Endothelial cell of umbilical vein (primary cell): ENCODE measurements around the gene TOLLIP. TPM values are rescaled to one million over a fixed set of nuclear protein-coding genes. Genes with fewer than 3 reads are reported as not detected.

ENCODE experiments used
- BruUV-seq: library from RNA; stranded (reverse); fragments of 400-500 nt; replicated peaks from 2 replicates; lab custom pipeline; 2021; lab: Mats Ljungman, UMichigan
- CTCF ChIA-PET: fragments of 300-600, 350-600 bp; sonication (Branson Sonifier 250); formaldehyde crosslinking; loops from one replicate; lab custom pipeline; 2021; ENCODE audit warnings: antibody characterized with exemption, inconsistent platforms; lab: Charles Lee
- POLR2A ChIA-PET: fragments of 300-600, 350-600 bp; sonication (Branson Sonifier 250); formaldehyde crosslinking; loops from one replicate; lab custom pipeline; 2021; ENCODE audit warnings: antibody characterized with exemption, inconsistent platforms; lab: Charles Lee
- DNase-seq: peaks from one replicate; pipeline ENCODE4 v3.0.0-alpha.2; 2011; ENCODE audit warnings: low read depth, low spot score
- FAIRE-seq: peaks from 2 replicates; lab custom pipeline; 2011; peaks lifted over from hg19 to GRCh38; lab: Jason Lieb, UNC
- H2AFZ ChIP-seq: 2 replicates; pipeline ENCODE4 v1.6.0; 2012; ENCODE audit warnings: low read depth, low read length, control low read depth, inconsistent platforms
- H3K27ac ChIP-seq: 2 replicates; pipeline ENCODE4 v1.5.1; 2011; ENCODE audit warnings: low read depth, mild to moderate bottlenecking, control low read depth, low read length, moderate library complexity; ENCODE audit not compliant: insufficient read depth
- H3K27me3 ChIP-seq, 2 experiments: 2 replicates each; pipeline versions ENCODE4 v1.6.0 to v1.6.1; 2011; ENCODE audit warnings: low read length in 2 of 2, mixed read lengths in 1 of 2; ENCODE audit not compliant: control insufficient read depth in 2 of 2, insufficient read depth in 2 of 2
- H3K36me3 ChIP-seq, 2 experiments: 2 replicates in 1 of 2; 3 replicates in 1 of 2; pipeline ENCODE4 v1.5.1; 2011; ENCODE audit warnings: low read length in 2 of 2, mild to moderate bottlenecking in 1 of 2, moderate library complexity in 1 of 2; ENCODE audit not compliant: control insufficient read depth in 2 of 2, insufficient read depth in 2 of 2; ENCODE audit errors: extremely low read depth in 1 of 2
- H3K4me1 ChIP-seq: 3 replicates; pipeline ENCODE4 v1.5.1; 2011; ENCODE audit warnings: mild to moderate bottlenecking, low read length; ENCODE audit not compliant: control insufficient read depth, insufficient read depth; ENCODE audit errors: extremely low read depth
- H3K4me2 ChIP-seq: 2 replicates; pipeline ENCODE4 v1.6.1; 2011; ENCODE audit warnings: low read length, control low read depth, mixed read lengths; ENCODE audit not compliant: insufficient read depth
- H3K4me3 ChIP-seq, 3 experiments: fragments of 200-600 bp in 1 of 3; sonication (generic), shearing (Covaris generic) in 1 of 3; replicated peaks in 1 of 3; 2 replicates each; pipeline ENCODE4 v1.5.1; 2011 to 2016; ENCODE audit warnings: control low read depth in 3 of 3, low read length in 3 of 3, mild to moderate bottlenecking in 2 of 3, inconsistent platforms in 1 of 3, low read depth in 1 of 3, moderate library complexity in 1 of 3; ENCODE audit not compliant: insufficient read depth in 1 of 3
- H3K79me2 ChIP-seq: 2 replicates; pipeline ENCODE4 v1.6.0; 2012; ENCODE audit warnings: low read length, inconsistent platforms; ENCODE audit not compliant: control insufficient read depth, insufficient read depth
- H3K9ac ChIP-seq: replicated peaks from 2 replicates; pipeline ENCODE3; 2011; ENCODE audit warnings: low read length, control low read depth; ENCODE audit not compliant: insufficient read depth; ENCODE audit errors: extremely low read depth
- H3K9me1 ChIP-seq: replicated peaks from 3 replicates; pipeline ENCODE4 v1.6.0; 2011; ENCODE audit warnings: mild to moderate bottlenecking, low read length; ENCODE audit not compliant: control insufficient read depth, insufficient read depth; ENCODE audit errors: extremely low read depth
- H3K9me3 ChIP-seq: replicated peaks from 2 replicates; pipeline ENCODE4 v1.5.1; 2012; ENCODE audit warnings: low read length, inconsistent platforms; ENCODE audit not compliant: control insufficient read depth, insufficient read depth
- H4K20me1 ChIP-seq: replicated peaks from 2 replicates; pipeline ENCODE3; 2011; ENCODE audit warnings: mild to moderate bottlenecking, low read length; ENCODE audit not compliant: control insufficient read depth, insufficient read depth; ENCODE audit errors: extremely low read depth
- EZH2 ChIP-seq: IDR thresholded peaks from 2 replicates; pipeline ENCODE4 v1.6.1; 2012; ENCODE audit warnings: borderline replicate concordance, low read depth, mild to moderate bottlenecking, moderate library complexity, low read length, inconsistent platforms; ENCODE audit not compliant: severe bottlenecking
- FOS ChIP-seq: IDR thresholded peaks from 2 replicates; pipeline ENCODE4 v1.6.1; 2011; ENCODE audit warnings: mild to moderate bottlenecking, low read length, moderate library complexity, borderline replicate concordance; ENCODE audit not compliant: insufficient read depth
- GATA2 ChIP-seq: IDR thresholded peaks from 2 replicates; pipeline ENCODE4 v1.7.0; 2011; ENCODE audit warnings: low read depth, mild to moderate bottlenecking, moderate library complexity, mixed read lengths, low read length; ENCODE audit not compliant: insufficient read length, insufficient read depth
- JUN ChIP-seq: IDR thresholded peaks from 2 replicates; pipeline ENCODE4 v1.6.1; 2011; ENCODE audit warnings: borderline replicate concordance, low read depth; ENCODE audit not compliant: insufficient read length, insufficient read depth
- MYC ChIP-seq: IDR thresholded peaks from one replicate; pipeline ENCODE4 v1.6.1; 2011; ENCODE audit warnings: mild to moderate bottlenecking, low read depth, low read length
- POLR2A ChIP-seq: IDR thresholded peaks from 2 replicates; pipeline ENCODE4 v1.6.1; 2012; ENCODE audit warnings: low read depth, mild to moderate bottlenecking, control low read depth, low read length
- POLR2AphosphoS5 ChIP-seq: IDR thresholded peaks from 2 replicates; pipeline ENCODE4 v1.6.1; 2012; ENCODE audit warnings: low read depth, mild to moderate bottlenecking, control low read depth, low read length, moderate library complexity; ENCODE audit not compliant: insufficient read depth
- dilution Hi-C: fragments of 300-500 bp; cut with MboI; formaldehyde crosslinking; loops from one replicate; pipeline ENCODE4 v1.15.0; 2019; ENCODE audit warnings: low sequenced_read_pairs; ENCODE audit not compliant: extremely low pct_ligation_motif_present
- intact Hi-C: fragments of 100-400 bp; cut with micrococcal nuclease; formaldehyde crosslinking; loops from one replicate; pipeline ENCODE4 v1.10.0; 2022
- polyA plus RNA-seq, 4 experiments: library from polyadenylated mRNA; depleted of rRNA in 3 of 4; stranded (reverse) in 3 of 4; unstranded in 1 of 4; fragments of >200 nt; gene quantifications; 2 replicates each; pipeline versions ENCODE4 v1.2.1 to v1.2.3, GENCODE V29; 2011 to 2012; ENCODE audit warnings: missing spikeins in 1 of 4
- total RNA-seq: library from RNA; stranded (reverse); gene quantifications from 2 replicates; pipeline ENCODE4 v1.2.3, GENCODE V29; 2021
- TF ChIP-seq, protein P1 (sequence below): IDR thresholded peaks from 2 replicates; pipeline ENCODE4 v1.6.1; 2011; ENCODE audit not compliant: insufficient read depth, insufficient read length
- TF ChIP-seq, protein P2 (sequence below), 2 donors: IDR thresholded peaks; 1 replicate in 1 of 2; 2 replicates in 1 of 2; pipeline ENCODE4 v1.5.1; 2011; ENCODE audit warnings: low read length in 2 of 2, mild to moderate bottlenecking in 2 of 2, moderate library complexity in 2 of 2, control low read depth in 1 of 2, inconsistent platforms in 1 of 2, low read depth in 1 of 2; ENCODE audit not compliant: insufficient read depth in 1 of 2; ENCODE audit errors: extremely low read depth in 1 of 2

TOLLIP gene
- total and polyA plus RNA-seq, 2 donors (not counting 3 experiments of a cell fraction or from before 2014, with no cell fraction given) = 49.6 to 64.8 TPM

GRCh38 chr11:1272531-1272930, 36.9 kb downstream of the TOLLIP start:
- Histone ChIP-seq H3K36me3 (peaks cover 0 to 14% of the 10 kb centered on the region in 2 experiments), H3K27me3 (no peaks in the 10 kb centered on the region), H3K79me2 (no peaks in the 10 kb centered on the region), H3K4me2 (no peak overlapping the region), H3K9me1 (no peaks in the 10 kb centered on the region), H3K4me3 (no peak overlapping the region), H2AFZ (no peak overlapping the region), H3K4me1 (no peaks in the 10 kb centered on the region), H3K9ac (no peak overlapping the region), H3K9me3 (no peaks in the 10 kb centered on the region), H4K20me1 (no peaks in the 10 kb centered on the region), H3K27ac (no peak overlapping the region)
- no peak for TF ChIP-seq POLR2A
- no peak for TF ChIP-seq JUN
- no peak for TF ChIP-seq FOS
- TF ChIP-seq, protein P1, sequence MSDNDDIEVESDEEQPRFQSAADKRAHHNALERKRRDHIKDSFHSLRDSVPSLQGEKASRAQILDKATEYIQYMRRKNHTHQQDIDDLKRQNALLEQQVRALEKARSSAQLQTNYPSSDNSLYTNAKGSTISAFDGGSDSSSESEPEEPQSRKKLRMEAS = no peak
- no peak for TF ChIP-seq EZH2
- no peak for TF ChIP-seq MYC
- TF ChIP-seq POLR2AphosphoS5 = no peak
- TF ChIP-seq, protein P2, sequence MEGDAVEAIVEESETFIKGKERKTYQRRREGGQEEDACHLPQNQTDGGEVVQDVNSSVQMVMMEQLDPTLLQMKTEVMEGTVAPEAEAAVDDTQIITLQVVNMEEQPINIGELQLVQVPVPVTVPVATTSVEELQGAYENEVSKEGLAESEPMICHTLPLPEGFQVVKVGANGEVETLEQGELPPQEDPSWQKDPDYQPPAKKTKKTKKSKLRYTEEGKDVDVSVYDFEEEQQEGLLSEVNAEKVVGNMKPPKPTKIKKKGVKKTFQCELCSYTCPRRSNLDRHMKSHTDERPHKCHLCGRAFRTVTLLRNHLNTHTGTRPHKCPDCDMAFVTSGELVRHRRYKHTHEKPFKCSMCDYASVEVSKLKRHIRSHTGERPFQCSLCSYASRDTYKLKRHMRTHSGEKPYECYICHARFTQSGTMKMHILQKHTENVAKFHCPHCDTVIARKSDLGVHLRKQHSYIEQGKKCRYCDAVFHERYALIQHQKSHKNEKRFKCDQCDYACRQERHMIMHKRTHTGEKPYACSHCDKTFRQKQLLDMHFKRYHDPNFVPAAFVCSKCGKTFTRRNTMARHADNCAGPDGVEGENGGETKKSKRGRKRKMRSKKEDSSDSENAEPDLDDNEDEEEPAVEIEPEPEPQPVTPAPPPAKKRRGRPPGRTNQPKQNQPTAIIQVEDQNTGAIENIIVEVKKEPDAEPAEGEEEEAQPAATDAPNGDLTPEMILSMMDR (IDR thresholded peaks at IDR 0.05; ENCODE audit: extremely low read depth in 1 of 2, insufficient read depth in 1 of 2, low read depth in 1 of 2, low read length in 2 of 2) = no peak
- TF ChIP-seq GATA2 = no peak
- dilution Hi-C loops = no loop called here
- BruUV-seq = no TSS peak
- ChIA-PET CTCF (no interaction called here), POLR2A (no interaction called here)
- DNase-seq = no peak
- FAIRE-seq = no peak
- intact Hi-C loops = no loop called here
